ENCODE data around the gene PSMD1.
"Not testable (repeated sequence)": the region's sequence is repeated elsewhere in the genome, so short reads cannot be mapped to it uniquely, and the experiment has no call there.

Gene PSMD1

DNA sequence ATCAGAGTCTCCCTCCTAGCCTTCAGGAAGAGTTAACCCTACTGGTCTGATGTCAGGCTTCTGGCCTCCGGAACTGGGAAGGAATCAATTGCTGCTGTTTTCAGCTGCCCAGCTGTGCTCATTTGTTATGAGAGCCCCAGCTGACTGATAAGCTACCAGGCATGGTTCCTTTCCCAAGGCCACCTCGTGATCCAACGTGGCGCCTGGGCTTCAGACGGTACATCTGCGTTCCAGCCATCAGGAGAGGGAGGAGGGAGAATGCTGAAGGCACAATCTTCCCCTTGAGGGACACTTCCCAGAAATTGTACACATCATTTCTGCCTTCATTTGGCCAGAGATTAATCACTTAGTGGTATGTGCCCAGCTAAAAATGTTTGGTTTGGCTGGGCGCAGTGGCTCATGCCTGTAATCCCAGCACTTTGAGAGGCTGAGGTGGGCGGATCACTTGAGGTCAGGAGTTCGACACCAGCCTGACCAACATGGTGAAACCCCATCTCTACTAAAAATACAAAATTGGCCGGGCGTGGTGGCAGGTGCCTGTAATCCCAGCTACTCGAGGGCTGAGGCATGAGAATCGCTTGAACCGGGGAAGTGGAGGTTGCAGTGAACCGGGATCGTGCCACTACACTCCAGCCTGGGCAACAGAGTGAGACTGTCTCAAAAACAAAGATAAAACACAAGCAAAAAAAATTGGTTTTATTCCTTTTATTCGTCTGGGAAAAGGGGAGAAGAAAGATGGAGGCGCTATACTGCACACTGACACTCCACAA is 131.3 kb downstream of the PSMD1 start:
- no peak for DNase-seq (ENCODE audit: low spot score)

DNA sequence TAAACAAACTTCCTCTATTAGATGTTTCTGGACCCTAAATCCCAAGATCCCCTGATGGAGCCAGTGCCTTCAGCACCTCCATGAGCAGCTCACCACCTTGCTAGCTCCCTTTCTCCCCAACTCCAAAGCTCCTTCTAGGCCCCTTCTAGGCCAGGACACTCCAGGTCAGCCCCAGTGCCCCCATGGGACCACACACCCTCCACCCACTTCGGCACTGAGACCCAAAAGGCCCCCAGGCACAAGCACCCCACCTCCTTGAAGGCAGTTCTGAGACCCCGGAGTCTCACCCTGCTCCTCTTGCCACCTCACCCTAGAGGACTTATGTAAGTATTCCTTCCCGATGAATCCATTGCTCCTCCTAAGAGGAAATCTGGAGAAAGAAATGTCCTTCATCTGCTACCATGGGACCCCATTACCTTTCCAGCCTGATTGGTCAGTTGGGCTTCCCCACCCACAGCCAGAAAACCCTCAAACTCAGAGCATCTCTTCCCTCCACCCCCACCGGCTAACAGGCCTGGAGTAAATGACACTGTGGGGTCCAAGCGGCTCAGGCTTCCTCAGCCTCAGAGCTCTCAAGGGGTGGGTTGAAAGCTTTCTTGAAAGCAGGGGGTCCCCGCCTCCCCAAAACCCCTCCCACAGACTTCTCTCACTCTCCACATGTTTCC is 132.0 kb downstream of the PSMD1 start:
- no peak for DNase-seq (ENCODE audit: low spot score)

DNA sequence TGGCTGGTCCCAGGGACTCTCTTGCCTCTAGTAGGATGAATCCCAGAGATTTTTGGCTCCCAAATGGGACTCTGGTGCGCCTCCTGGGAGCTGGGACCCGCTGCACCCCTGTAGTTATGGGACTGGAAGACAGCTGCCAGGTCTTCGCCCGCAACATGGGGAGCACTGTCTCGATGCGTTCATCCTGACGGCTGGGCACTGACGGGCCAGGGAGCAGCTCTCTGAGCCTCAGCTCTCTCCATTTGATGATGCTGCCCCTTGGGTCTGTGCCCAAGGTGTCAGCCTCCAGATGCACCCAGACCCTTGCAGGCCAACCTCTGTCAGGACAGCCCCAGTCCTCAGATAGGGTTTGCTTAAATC is 132.5 kb downstream of the PSMD1 start:
- no peak for DNase-seq (ENCODE audit: low spot score)

DNA sequence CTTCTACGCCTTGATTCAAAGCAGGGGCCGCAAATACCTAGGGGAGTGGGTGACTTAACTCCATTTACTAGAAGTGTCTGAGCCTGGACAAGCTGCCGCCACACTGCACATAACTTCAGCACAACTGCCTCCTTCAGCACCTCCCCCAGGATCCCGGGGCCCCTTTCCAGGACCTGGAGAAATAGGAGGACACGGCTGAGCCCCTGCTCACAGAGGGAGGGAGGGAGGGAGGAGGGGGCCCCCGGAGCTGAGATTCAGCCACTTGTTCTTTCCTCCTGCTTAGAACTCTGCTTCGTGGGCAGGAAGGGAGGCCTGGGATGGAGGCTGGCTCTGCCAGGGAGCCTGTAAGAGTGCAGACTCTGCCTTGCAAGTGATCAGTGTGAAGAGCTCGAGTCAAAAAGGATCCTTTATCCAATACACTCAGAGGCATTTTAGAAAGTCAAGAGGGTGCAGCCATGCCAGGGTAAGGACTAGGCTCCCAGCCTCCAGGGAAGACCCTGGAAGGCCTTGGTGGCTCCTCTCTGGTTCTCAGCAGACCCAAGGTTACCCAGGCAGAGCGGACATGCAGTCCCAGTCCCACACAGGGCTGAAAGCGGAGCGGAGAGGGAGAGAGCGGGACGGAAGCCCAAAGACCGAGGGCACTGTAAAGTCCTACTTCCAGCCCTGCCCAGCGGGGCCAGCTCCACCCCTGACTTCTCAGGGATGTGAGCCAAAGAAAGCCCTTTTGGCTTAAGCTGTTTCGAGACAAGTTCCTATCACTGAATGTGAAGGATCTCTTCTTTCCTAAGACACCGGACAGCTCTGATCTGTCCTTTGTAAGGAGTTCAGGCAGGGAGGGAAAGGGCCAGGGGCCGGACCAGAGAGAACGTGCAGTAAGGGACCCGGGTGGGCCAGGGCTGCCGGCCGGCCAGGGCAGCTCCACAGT is 133.2 kb downstream of the PSMD1 start:
- DNase-seq (ENCODE audit: low spot score), result no peak

DNA sequence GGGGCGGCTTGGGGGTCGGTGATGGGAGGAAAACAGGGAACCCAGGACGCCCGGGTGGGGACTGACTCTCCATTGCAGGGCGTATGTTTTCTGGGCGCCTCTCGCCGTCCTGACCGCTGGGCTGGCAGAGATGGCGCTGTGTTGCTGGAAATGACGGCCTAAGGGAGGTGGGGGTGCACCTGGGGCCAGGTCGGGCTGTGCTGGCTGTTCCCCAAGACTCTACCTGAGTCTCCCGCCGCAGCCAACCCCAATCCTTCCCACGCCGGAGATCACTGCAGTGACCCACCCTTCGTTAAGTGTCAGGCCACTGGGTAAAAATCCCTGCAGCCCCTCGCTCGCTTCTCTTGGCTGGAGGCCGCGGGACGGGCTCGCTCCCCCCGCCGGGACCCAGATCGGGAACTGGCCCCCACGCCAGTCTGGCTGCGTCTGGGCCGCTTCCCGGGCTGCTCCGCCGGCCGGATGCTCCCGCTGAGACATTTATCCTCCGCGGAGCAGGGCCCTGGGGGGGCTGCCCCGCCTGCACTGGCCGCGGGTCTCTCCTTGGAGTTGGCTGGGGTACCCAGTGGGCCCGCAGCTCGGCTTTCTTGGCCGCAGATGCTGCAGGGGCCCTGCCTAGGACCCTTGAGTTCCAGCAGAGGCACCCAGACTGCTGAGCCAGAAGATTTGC is 134.0 kb downstream of the PSMD1 start:
- DNase-seq (ENCODE audit: low spot score), result no peak

DNA sequence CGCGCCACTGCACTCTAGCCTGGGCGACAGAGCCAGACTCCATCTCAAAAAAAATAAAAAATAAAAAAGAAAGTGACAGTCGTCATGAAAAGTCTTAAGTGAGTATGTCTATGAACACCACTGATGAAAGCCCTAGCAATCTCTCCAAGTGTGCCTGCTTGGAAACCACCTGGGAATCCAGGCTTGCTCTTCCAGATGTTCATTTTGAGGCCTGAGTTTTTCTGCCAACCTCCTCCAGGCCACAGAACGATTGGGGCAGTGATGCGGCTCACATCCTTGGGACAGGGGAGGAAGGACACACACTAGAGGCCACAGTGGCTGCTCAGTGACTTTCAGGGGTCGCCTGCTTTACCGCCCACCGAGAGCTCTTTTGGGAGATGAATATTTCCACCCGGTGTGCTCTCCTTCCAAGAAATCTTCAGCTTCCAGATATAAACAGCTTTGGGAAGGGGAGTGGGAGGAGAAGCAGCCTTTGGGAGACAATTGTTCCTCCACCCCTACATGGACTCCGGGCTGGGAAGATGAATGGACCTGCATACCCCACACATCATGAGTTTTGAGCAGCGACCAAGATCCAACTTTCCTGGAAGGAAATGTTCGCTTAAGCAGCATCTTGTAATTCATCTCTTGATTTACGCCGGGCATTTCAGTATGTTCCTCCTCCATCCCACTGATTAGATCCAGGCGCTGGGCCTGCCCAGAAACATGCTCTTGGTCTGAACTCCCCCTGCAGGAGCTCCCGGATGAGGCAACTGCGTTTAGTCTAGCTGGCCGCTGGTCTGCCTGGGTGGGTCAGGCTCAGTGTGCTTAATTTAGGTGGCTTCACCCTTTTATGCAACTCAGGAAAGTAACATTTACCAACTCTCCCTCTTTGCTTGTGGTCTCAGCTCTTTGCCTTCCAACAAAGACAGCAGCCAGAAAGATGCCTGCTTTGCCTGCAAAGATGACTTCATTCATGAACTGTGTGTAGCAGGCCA is 135.5 kb downstream of the PSMD1 start:
- no peak for DNase-seq (ENCODE audit: low spot score)

DNA sequence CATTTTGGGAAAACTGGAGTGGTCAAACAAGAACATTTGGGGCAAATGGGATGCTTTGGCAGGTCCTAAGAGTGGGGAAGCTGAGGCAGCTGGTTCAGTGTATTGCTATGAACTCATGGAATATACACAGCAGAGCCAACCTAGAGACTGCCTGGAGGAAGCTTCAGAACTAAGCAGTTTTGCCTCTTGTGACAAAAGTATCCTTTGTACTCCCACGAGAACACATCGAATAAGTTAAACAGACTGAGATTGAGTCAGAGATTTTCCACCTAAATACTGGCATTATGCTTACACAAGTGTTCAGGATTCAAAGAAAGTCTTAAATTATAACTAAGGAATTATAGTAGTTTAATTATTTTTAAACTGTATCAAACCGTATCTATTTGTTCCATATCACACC is 136.5 kb downstream of the PSMD1 start:
- no peak for DNase-seq (ENCODE audit: low spot score)

DNA sequence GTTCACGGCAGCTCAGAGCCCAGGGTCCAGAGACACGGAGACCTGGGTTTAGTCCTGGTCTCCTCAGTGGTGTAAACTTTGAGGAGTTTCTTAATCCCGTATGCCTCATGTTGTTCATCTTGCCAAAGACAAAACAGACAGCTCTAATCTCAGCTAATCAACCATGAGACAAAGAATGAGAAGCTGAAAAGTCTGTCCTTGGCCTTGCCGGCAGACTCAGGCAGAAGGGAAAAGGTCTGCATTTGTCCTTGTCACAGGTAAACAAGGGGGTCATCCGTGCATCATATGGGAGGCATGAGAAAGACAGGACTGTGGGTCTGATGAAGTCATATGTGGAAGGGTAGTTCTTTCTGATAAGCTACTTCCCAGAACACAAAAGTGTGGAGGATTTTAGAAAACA is 139.9 kb downstream of the PSMD1 start:
- no peak for DNase-seq (ENCODE audit: low spot score)

DNA sequence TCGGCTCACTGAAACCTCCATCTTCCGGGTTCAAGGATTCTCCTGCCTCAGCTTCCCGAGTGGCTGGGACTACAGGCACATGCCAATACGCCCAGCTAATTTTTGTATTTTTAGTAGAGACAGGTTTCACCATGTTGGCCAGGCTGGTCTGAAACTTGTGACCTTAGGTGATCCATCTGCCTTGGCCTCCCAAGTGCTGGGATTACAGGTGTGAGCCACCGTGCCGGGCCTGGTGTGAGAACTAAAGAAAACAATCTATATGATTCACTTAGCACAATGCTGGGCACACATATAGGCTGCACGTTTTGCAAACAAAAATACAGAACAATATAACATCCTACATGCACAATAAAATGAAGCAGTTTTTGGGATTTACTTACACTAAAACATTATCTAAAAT is 140.5 kb downstream of the PSMD1 start:
- not testable (repeated sequence) for DNase-seq (ENCODE audit: low spot score)

DNA sequence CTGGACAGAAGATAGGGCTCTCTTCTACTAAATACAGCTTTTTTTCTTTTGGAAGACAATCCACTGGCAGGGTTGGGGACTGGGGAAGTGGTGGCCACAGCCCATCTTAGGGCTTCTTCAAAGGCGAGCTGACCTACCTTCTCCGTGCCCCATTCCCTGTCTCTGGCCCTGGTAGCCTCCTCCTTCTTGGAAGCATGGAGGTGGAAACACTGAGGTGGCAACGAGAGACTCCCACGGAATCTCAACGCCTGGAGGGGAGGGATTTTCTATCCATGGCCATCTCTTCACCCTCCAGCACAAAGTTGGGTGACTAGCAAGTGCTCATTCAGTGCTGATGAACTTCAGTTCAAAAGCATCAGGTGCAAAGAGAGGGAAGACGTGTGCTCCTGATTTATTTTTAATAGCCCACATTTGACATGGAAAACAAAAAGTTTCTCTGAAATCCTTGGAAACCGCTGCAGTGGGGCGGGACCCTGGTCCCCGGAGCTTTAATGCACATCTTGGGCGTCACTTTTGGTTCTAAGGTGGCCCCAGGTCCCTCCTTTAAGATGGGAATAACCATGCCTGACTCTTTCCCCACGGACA is 141.1 kb downstream of the PSMD1 start:
- no peak for DNase-seq (ENCODE audit: low spot score)

DNA sequence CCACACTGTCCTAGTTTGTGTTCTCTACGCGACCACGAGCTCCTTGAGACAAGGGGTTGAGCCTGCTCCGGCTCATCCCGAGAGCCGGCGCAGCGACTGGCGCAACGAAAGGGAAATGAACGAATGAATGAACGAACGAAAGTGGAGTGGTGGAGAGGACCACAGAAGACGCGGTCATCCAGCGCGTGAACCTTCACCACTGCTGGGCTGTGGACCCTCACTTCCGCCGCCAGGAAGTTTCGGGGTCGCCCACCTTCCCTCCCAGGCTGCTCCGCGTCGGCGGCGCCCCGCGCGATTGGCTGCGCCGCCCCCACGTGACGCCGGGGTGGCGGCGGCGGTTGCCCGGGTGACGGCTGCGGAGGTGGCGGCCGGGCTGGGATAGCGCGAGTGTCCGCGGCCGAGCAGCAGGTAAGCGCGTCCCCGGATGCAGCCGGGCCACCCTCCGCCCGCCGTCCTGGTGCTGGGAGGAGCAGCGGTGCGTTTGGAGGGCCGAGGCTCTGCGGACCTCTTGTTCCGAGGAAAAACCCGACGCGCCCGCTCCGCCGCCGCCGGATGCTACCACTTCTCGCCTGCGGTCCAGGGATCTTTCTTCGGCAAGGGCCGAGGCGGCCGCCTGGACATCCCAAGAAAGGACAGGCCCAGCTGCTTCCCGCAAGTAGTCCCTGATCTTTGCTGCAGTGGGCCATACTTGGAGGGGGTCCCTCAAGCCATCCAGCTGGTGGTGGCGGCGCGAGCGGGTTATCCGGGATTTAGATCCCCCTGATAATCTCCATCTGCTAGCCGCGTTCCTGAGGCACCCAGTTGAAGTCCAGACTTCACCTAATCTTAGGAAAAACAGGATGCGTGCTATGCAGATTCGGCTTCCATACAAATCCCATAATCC is 141.9 kb downstream of the PSMD1 start, which contains the start of gene ARMC9:
ARMC9 (plus strand) TSS at position 341 of the 883 bp plus-strand sequence. CDS start 7,608 bp downstream, outside the sequence.
- DNase-seq (ENCODE audit: low spot score), result peak; percentile 73

DNA sequence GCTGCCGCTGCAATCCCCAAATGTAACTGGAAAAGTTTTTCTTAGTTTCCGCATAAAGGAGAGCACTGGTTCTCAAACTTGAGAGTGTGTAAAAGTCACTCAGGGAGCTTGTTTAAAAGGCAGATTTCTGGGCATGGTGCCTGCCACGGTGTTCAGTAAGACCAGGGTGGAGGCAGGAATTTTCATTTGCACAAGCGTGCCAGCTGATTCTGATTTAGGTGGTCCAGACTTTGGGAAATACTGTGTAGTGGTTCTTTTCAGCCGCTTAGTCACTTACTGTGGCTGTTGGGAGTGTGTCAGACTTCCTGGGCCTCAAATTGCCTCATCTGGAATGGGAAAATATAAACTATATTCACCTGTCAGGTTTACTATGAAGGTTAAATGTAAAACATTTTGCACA is 142.6 kb downstream of the PSMD1 start:
- DNase-seq (ENCODE audit: low spot score), result no peak

DNA sequence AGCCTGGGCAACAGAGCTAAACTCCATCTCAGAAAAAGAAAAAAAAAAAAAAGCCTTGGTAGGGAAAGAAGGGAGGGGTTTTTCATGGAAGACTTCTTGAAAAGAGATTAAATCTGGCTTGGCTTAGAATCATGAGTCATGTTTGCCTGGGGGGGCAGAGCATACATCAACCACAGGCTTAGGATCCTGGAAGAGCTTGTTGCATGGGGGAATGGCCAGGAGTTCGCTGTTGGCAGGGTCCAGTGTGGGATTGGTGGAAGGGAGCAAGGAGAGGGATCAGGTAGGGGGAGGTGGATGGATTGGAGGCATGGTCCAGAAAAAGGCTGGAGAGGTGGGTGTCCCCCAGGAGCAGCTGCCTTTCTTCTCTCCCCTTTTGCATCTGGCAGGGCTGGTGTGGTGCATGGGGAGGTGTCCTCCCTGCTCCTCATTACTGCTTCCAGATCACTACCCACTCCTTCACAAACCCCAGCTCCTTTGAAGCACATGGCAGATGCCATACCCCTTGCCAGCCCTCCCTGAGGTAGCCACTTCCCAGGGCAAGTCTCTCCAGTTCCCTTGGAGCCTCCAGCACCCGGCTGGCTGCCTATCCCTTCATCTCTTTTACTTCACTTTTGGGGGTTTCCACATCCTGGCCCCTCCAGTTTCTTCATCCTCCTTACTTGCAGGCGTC is 144.3 kb downstream of the PSMD1 start:
- DNase-seq (ENCODE audit: low spot score), result no peak

DNA sequence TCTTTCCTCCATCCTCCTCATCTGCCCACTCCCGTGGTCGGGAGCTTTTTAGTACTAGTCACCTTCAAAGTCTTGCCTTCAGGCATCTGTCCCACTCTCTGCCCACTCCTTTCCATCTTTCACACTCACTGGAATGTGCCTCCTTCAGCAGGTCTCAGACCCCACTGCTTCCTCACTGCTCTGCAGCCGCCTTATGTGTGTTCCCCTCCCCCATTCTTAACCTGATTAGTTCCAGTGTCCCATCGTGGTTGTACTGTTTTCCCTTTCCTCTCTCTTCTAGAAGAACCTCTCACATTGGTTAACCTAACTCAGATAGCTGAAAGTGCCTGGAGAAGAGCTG is 144.8 kb downstream of the PSMD1 start:
- no peak for DNase-seq (ENCODE audit: low spot score)

DNA sequence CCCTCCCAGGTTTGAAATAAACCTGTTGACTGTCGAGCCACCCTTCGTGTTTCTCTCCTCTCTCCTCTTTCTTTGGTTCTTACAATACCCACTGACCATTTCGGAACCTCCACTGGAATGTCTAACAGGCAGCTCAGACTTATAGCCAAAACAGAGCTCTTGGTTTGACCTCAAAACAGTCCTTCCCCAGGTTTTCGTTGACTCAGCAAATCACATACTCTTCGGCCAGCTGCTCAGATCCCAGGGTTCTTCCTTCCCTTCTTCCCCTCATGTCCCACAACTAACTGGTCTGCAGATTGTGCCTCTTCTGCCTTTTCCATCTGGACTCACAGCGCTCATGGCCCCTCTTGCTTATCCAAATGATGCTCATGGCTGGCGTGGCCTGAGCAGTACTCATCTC is 146.4 kb downstream of the PSMD1 start:
- DNase-seq (ENCODE audit: low spot score), result no peak

DNA sequence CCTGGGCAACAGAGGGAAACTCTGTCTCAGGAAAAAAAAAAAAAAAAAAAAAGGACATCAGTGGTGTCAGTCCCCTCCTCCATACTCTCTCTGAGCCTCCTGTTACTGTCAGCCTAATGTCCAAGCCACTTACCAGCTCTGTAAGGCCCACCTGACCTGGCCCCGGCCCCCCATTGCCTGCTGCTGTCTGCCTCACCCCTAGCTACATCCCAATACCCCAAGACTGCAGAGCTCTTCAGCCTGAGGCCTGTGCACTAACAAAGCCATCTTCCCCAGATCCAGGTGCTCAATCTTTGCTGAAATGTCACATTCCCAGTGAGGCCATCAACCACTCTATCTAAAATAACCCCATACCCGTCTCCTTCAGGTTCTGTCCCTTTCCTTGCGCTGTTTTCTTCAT is 147.5 kb downstream of the PSMD1 start:
- DNase-seq (ENCODE audit: low spot score), result no peak

DNA sequence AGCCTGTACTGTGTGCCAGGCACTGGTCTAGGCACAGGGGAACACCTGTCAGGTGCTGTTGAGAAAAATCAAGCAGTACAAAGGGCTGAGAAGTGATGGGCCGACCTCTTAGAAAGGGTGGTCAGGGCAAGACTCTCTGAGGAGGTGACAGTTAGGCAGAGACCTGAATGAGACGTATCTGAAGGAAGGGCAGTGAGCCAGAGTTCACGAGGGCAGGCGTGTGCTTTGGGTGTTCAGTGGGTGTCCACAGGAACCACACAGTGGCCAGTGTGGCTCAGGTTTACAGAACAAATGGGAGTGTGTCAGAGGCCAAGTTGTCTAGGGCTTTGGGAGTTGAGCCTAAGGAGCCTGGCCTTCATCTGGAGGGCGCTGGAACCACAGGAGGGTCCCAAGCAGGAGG is 147.9 kb downstream of the PSMD1 start:
- no peak for DNase-seq (ENCODE audit: low spot score)

DNA sequence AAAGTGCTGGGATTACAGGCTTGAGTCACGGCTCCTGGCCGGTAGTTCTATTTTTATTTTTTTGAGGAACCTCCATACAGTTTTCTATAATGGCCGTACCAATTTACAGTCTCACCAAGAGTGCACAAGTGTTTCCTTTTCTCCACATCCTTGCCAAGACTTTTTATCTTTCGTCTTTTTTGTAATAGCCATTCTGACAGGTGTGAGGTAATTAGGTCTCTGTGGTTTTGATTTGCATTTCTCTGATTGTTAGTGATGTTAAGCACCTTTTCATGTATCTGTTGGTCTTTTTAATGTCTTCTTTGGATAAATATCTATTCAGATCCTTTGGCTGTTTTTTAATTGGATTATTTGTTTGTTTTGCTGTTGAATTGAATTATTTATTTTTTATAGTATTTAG is 151.1 kb downstream of the PSMD1 start:
- DNase-seq (ENCODE audit: low spot score), result no peak

DNA sequence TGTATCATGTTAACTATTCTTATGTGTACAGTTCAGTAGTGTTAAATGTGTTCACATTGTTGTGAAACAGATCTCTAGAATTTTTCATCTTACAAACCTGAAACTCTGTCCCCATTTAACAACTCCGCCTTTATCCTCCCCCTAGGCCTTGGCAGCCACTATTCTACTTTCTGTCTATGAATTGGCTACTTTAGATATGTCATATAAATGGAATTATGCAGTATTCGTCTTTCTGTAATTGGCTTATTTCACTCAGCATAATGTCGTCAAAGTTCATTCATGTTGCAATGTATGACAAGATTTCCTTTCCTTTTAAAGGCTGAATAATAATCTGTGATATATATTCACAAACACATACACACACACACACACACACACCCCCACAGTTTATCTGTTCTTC is 154.1 kb downstream of the PSMD1 start:
- DNase-seq (ENCODE audit: low spot score), result no peak

All from hematopoietic multipotent progenitor cell treated with erythropoietin and hydrocortisone succinate and interleukin-3 and kit ligand, for 15 days (in vitro differentiated cells).